Measurements from ENCODE around the gene FRY.

The FRY gene

DNA sequence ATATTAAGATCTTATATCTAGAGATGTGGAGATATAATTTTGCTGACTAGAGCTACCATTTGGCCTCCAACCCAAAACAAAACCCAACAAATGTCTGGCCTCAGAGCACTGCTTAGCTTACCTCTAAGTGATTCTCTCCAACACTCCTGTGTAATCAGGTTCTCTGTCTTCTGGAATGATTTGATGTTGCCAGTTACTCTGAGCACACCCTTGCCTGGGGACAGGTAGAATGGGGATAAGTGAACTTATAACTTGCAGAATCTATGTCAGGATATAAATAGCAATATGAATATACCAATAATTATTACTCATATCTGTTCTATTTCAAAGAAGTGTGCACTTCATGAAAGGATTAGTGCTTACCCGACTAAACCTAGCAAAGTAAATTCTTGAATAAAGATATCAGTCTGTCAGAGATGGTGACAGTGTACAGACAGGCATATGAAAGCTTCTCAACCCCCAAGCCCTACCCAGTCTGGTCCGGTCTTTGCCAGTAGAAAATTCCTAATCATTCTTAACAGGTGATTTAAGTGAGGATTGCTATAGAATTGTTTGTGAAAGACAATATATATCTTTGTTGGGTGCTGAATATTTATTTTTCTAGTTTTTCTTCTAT, 250.6 kb downstream of the FRY start:
- TF ChIP-seq, protein P1, sequence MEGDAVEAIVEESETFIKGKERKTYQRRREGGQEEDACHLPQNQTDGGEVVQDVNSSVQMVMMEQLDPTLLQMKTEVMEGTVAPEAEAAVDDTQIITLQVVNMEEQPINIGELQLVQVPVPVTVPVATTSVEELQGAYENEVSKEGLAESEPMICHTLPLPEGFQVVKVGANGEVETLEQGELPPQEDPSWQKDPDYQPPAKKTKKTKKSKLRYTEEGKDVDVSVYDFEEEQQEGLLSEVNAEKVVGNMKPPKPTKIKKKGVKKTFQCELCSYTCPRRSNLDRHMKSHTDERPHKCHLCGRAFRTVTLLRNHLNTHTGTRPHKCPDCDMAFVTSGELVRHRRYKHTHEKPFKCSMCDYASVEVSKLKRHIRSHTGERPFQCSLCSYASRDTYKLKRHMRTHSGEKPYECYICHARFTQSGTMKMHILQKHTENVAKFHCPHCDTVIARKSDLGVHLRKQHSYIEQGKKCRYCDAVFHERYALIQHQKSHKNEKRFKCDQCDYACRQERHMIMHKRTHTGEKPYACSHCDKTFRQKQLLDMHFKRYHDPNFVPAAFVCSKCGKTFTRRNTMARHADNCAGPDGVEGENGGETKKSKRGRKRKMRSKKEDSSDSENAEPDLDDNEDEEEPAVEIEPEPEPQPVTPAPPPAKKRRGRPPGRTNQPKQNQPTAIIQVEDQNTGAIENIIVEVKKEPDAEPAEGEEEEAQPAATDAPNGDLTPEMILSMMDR (IDR thresholded peaks at IDR 0.05; ENCODE audit: low read depth, low read length): no peak
- no peak overlapping the region for H3K4me3 ChIP-seq (ENCODE audit: low read depth, low read length)

DNA sequence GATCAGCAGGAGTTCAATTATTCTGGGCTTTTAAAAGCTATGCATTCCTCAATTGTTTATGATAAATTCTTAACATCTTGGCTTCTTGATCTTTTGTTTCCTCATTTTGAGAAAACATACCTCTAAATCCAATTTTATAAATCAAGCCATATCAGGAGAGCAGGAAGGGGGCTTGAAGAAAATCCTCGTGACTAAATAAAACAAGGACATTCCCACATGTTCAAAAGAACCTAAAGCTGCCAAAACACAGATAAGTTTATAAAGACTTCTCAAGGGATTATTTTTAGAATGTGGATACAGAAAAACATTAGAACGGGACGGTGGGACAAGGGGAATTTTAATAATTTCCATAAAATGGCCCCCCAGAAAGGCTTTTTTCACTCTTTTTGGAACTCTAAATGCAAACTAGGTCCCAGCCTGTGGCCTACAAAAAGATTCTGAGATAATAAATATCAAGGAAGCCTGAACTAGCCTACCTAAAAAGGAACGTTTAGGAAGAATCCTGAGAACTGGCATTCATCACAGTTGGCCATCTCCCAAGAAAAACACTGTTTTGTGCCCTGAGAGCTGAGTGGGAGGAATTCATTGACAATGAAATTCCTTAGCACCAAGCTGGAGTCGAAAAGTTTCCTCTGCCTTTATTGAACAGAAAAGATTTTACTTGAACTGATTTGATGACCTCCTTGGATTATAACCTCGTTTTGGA, 253.5 kb downstream of the FRY start:
- TF ChIP-seq, protein P1 (IDR thresholded peaks at IDR 0.05; ENCODE audit: low read depth, low read length): no peak
- no peak overlapping the region for H3K4me3 ChIP-seq (ENCODE audit: low read depth, low read length)

DNA sequence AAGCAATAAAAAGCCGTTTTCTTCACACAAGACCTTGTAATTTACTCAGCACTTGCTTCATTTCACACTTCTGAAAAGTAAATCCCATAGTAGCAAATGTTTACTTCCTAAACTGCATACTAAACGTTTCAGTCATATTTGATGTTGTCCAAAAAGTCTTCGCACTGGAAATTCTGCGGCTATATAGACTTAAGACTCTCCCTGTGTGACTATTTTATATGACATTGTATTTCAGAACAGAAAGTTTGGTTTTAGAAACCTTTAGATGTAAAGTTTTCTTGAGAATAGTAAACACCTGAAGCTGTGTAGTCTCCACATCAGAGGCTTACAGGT, 254.0 kb downstream of the FRY start:
- no peak overlapping the region for H3K4me3 ChIP-seq (ENCODE audit: low read depth, low read length)
- TF ChIP-seq, protein P1 (IDR thresholded peaks at IDR 0.05; ENCODE audit: low read depth, low read length): no peak

DNA sequence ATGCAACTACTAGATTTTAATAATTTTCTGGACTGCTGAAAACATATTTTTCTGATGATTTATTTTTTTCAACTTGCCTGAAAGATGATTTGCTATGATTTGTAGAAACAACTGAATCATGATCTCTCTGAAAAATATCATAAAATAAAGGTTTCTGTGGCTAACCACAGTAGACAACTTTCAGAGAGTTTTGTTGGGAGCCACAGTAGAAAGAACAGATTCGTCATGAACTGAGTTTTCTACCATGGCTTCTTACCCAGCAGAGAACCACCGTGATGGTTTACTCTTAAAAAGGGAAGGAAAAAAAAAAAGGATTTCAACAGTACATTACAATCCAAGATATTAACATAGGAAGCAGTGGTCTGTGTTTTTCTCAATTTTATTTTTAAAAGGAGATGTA, 265.6 kb downstream of the FRY start:
- no peak overlapping the region for H3K4me3 ChIP-seq (ENCODE audit: low read depth, low read length)
- TF ChIP-seq, protein P1 (IDR thresholded peaks at IDR 0.05; ENCODE audit: low read depth, low read length): no peak

DNA sequence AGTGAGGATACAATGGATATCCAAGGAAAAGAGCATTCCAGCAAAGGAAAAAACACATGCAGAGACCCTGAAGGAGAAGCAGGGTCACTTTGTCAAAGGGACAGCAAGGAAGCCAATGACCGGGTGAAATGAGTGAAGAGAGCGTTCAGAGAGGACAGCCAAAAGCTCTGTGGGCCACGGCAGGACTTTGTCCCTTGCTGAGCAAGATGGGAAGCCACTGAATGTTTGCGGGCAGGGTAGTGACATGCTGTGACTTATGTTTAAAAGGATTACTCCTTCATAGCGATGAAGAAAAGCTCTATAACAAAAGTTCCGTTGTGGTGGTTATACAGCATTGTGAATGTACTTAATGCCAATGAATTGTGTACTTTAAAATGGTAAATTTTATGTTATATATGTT, 267.1 kb downstream of the FRY start:
- no peak overlapping the region for H3K4me3 ChIP-seq (ENCODE audit: low read depth, low read length)
- TF ChIP-seq, protein P1 (IDR thresholded peaks at IDR 0.05; ENCODE audit: low read depth, low read length): no peak

DNA sequence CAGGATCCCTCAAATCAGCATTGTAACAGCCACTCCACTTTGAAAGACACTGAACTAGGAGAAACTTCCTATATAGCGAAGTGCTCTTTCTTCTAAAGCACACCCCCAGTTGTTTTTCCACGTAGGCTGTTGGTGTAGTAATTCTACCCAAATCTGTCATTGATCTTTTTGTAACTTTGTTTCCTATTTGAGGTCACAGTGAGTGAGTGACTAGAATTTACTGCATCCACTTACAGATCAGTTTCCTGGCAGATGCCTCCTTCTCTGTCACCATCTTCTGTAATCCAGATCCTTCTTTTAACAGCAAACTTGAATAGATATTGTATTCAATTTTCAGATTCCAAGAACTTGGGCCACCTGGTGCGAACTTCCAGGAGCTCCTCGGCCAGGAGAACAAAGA, 268.3 kb downstream of the FRY start:
- H3K4me3 ChIP-seq (ENCODE audit: low read depth, low read length): no peak overlapping the region
- TF ChIP-seq, protein P1 (IDR thresholded peaks at IDR 0.05; ENCODE audit: low read depth, low read length): no peak

DNA sequence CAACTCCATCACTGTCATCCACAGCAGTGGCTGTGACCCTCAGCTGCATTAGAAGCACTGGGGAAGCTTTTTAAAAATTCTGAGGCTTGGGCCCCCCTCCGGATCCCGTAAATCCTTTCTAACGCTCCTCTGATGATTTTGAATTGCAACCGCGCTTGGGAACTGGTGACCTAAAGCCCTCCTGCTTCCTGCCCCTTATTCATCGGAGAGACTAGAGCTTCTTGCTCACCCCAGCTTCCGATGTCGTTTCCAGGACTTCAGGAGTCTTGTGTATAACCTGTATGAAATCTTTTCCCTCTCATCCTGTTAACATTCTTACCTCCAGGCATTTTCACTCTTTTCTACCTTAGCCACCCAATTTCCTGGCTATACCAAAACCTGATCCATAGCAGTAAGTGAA, 268.8 kb downstream of the FRY start:
- H3K4me3 ChIP-seq (ENCODE audit: low read depth, low read length): no peak overlapping the region
- TF ChIP-seq, protein P1 (IDR thresholded peaks at IDR 0.05; ENCODE audit: low read depth, low read length): no peak

All from WI38 (cell line).